ENCODE results near the gene TMEM198. TPM values are rescaled to one million over a fixed set of nuclear protein-coding genes. Genes with fewer than 3 reads are reported as not detected.

The TMEM198 gene
- total and polyA plus RNA-seq, 3 experiments from 2014 or later: 5.2 to 6.0 TPM; not detected in 1

DNA sequence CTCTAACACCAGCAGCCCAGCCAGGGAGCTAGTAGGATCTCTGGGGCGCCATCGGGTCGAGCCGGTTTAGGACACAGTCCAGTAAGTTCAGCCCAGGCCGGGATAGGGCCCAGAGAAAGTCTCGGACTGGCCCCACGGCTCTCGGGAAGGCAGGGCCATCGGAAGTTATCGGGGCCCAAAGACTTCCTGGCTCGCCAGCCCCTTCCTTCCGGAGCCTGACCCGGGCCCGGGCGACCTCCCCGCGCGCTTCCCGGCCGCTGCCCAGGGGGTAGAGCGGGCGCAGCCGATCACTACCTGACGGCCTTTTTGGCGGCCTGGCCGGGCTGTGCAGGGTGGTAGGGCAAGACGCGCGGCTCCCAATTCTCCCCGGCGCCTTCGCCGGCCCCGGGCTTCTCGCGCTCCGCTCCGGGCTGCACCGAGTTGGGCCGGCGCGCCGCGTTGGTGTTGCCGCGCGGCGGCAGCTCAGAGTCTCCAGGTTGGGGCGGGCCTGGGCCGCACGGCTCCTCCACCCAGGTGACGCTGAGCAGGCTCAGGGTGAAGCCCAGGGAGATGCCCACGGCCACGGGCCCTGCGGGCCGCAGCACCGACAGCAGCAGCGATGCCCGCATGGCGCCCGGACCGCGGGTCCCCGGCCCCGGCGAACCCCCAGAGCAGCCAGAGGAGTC, 765 bp upstream of the TMEM198 start:
- ChIA-PET CTCF (interaction anchor here (1.0 to 6.7 kb wide), 8 partner anchors 11 to 99 kb away, joined by 3 to 44 read pairs (median 4); a partner anchor contains a TSS), POLR2A (interaction anchor here (1.1 kb wide), 1 partner anchor 1956 kb away, joined by 4 read pairs; no protein-coding TSS in a partner anchor)
- H3K27me3 ChIP-seq (ENCODE audit: insufficient read depth, low read length, poor library complexity, severe bottlenecking): no peaks in the 10 kb centered on the region
- no peaks in the 10 kb centered on the region for H3K9me3 ChIP-seq (ENCODE audit: low read length)
- H3K4me3 ChIP-seq (ENCODE audit: low read length): peak overlapping the region; percentile 81
- H3K36me3 ChIP-seq (ENCODE audit: insufficient read depth, low read length): no peaks in the 10 kb centered on the region
- peaks cover 18% of the 10 kb centered on the region for H3K4me1 ChIP-seq (ENCODE audit: insufficient read depth, low read length)
- no peak for DNase-seq
- Mint-ChIP-seq H3K4me1 (peaks cover 22 to 30% (median 27%) of the 10 kb centered on the region in 3 donors), H3K27ac (peak overlapping the region; percentile 66 to 92 (median 80)), H3K36me3 (peaks cover 0 to 12% (median 2%) of the 10 kb centered on the region in 3 donors), H3K27me3 (peaks cover 4 to 7% of the 10 kb centered on the region in 2 donors), H3K4me3 (peak overlapping the region; percentile 81 to 94 (median 86)), H3K9me3 (no peaks in the 10 kb centered on the region)
- peak overlapping the region; percentile 69 for H3K27ac ChIP-seq (ENCODE audit: low read depth, low read length)

DNA sequence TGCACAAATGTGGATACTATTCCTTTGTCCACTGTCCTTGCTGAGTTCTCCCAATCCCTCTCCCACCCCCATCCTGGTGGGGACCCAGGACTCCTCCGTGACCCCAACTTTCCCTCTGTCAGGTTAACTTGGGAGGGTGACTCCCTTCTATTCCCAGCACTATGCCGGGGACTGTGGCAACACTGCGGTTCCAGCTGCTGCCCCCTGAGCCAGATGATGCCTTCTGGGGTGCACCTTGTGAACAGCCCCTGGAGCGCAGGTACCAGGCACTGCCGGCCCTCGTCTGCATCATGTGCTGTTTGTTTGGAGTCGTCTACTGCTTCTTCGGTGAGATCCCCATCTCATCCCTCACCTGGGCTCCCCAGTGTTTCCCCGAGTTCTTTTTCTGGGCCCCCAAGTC, 739 bp downstream of the TMEM198 start:
- Histone ChIP-seq H3K27me3 (ENCODE audit: insufficient read depth, low read length, poor library complexity, severe bottlenecking) (no peaks in the 10 kb centered on the region), H3K9me3 (ENCODE audit: low read length) (no peaks in the 10 kb centered on the region), H3K36me3 (ENCODE audit: insufficient read depth, low read length) (no peaks in the 10 kb centered on the region), H3K4me1 (ENCODE audit: insufficient read depth, low read length) (peaks cover 18% of the 10 kb centered on the region), H3K27ac (ENCODE audit: low read depth, low read length) (no peak overlapping the region), H3K4me3 (ENCODE audit: low read length) (no peak overlapping the region)
- no peaks in the 10 kb centered on the region for H3K9me3 Mint-ChIP-seq
- peak overlapping the region in 7 of 8 donors; percentile 64 to 90 (median 84) for H3K27ac Mint-ChIP-seq
- no peak for DNase-seq
- H3K4me3 Mint-ChIP-seq: peak overlapping the region; percentile 76 to 86 (median 81)
- H3K27me3 Mint-ChIP-seq: peaks cover 4 to 22% of the 10 kb centered on the region in 2 donors
- POLR2A ChIA-PET: interaction anchor here (0.8 kb wide), 1 partner anchor 237 kb away, joined by 3 read pairs; no protein-coding TSS in a partner anchor
- peaks cover 22 to 30% (median 27%) of the 10 kb centered on the region in 3 donors for H3K4me1 Mint-ChIP-seq
- H3K36me3 Mint-ChIP-seq: peaks cover 0 to 7% (median 2%) of the 10 kb centered on the region in 3 donors
- CTCF ChIA-PET: interaction anchor here (0.8 to 6.7 kb wide), 5 partner anchors 9 to 97 kb away, joined by 3 to 44 read pairs (median 12); no protein-coding TSS in a partner anchor

DNA sequence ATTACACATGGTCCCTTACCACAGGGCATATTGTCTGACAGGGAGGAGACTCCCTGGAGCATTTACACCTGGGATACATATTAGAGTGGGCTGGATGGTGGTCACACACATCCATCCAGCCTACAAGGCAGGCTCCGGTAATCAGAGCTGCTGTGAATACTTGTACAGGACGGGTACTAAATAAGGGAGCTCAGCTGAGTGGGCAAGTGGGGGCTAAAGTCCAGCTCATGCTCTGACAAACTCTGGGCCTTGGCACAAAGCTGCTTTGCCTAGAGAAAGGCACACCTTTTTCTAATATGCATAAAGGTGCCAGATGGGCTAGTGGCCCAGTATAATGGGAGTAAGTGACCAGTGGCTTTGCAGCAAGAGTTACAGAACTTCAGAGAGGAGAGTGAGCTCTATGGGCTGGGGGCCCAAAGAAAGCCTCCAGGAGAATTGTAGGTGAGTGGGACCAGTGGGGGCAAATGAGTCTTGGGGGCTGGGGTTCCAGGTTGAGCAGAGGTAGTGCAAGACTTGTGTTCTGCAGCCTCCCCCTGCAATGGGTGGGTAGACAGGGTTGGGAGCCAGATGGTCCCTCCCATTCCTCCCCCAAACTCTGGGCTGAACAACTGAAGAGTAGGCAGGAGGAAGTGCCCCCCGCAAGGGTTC, 1.6 kb downstream of the TMEM198 start:
- peak overlapping the region in 5 of 7 donors; percentile 76 to 85 (median 81) for H3K4me3 Mint-ChIP-seq
- peaks cover 10 to 29% of the 10 kb centered on the region in 2 donors for H3K27me3 Mint-ChIP-seq
- Histone ChIP-seq H3K36me3 (ENCODE audit: insufficient read depth, low read length) (no peaks in the 10 kb centered on the region), H3K9me3 (ENCODE audit: low read length) (no peaks in the 10 kb centered on the region), H3K4me1 (ENCODE audit: insufficient read depth, low read length) (peaks cover 18% of the 10 kb centered on the region), H3K4me3 (ENCODE audit: low read length) (no peak overlapping the region), H3K27me3 (ENCODE audit: insufficient read depth, low read length, poor library complexity, severe bottlenecking) (no peaks in the 10 kb centered on the region), H3K27ac (ENCODE audit: low read depth, low read length) (no peak overlapping the region)
- CTCF ChIA-PET: interaction anchor here (0.8 kb wide), 1 partner anchor 16 kb away, joined by 3 read pairs; no protein-coding TSS in a partner anchor
- H3K36me3 Mint-ChIP-seq: peaks cover 0 to 5% (median 2%) of the 10 kb centered on the region in 3 donors
- POLR2A ChIA-PET: interaction anchor here (0.8 kb wide), 1 partner anchor 237 kb away, joined by 3 read pairs; no protein-coding TSS in a partner anchor
- H3K9me3 Mint-ChIP-seq: no peaks in the 10 kb centered on the region
- peaks cover 22 to 30% (median 27%) of the 10 kb centered on the region in 3 donors for H3K4me1 Mint-ChIP-seq
- peak overlapping the region in 2 of 8 donors; percentile 73 to 85 for H3K27ac Mint-ChIP-seq
- no peak for DNase-seq

DNA sequence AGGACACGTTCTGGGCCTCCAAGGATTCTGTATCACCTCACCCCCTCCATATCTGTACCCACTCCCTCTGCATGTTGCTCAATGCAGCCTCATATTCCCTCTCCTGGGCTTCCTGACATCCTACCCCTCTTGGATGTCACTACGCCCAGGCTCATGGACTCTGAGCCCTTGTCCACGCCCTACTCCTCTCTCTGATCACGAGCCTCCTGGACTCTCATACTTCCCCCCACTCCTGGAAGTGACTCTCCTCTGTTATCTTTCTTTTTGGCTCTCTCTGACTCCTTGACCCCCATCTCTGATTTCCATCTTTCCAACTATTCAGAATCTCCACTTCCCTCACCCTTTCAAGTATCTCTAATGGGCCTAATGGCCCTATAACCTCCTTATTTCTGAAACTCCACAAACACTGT, 2.1 kb downstream of the TMEM198 start:
- ChIA-PET POLR2A (no interaction called here), CTCF (no interaction called here)
- peaks cover 23 to 31% (median 27%) of the 10 kb centered on the region in 3 donors for H3K4me1 Mint-ChIP-seq
- Histone ChIP-seq H3K9me3 (ENCODE audit: low read length) (no peaks in the 10 kb centered on the region), H3K27ac (ENCODE audit: low read depth, low read length) (no peak overlapping the region), H3K4me1 (ENCODE audit: insufficient read depth, low read length) (peaks cover 18% of the 10 kb centered on the region), H3K36me3 (ENCODE audit: insufficient read depth, low read length) (no peaks in the 10 kb centered on the region), H3K27me3 (ENCODE audit: insufficient read depth, low read length, poor library complexity, severe bottlenecking) (no peaks in the 10 kb centered on the region), H3K4me3 (ENCODE audit: low read length) (no peak overlapping the region)
- no peaks in the 10 kb centered on the region for H3K9me3 Mint-ChIP-seq
- peak overlapping the region in 2 of 7 donors; percentile 2 to 81 for H3K4me3 Mint-ChIP-seq
- H3K27me3 Mint-ChIP-seq: peaks cover 14 to 34% of the 10 kb centered on the region in 2 donors
- H3K27ac Mint-ChIP-seq: peak overlapping the region in 1 of 8 donors; percentile 73
- no peak for DNase-seq
- peaks cover 0 to 2% (median 2%) of the 10 kb centered on the region in 3 donors for H3K36me3 Mint-ChIP-seq

DNA sequence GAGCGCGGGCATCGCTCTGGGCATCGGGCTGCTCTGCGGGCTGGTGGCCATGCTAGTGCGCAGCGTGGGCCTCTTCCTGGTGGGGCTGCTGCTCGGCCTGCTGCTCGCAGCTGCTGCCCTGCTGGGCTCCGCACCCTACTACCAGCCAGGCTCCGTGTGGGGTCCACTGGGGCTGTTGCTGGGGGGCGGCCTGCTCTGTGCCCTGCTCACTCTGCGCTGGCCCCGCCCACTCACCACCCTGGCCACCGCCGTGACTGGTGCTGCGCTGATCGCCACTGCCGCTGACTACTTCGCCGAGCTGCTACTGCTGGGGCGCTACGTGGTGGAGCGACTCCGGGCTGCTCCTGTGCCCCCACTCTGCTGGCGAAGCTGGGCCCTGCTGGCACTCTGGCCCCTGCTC, 3.8 kb downstream of the TMEM198 start:
- peaks cover 10% of the 10 kb centered on the region for H3K27me3 ChIP-seq (ENCODE audit: insufficient read depth, low read length, poor library complexity, severe bottlenecking)
- no peaks in the 10 kb centered on the region for H3K9me3 ChIP-seq (ENCODE audit: low read length)
- POLR2A ChIA-PET: no interaction called here
- H3K27ac ChIP-seq (ENCODE audit: low read depth, low read length): no peak overlapping the region
- DNase-seq: no peak
- Mint-ChIP-seq H3K4me3 (no peak overlapping the region), H3K27ac (no peak overlapping the region), H3K27me3 (peaks cover 26 to 41% of the 10 kb centered on the region in 2 donors), H3K4me1 (peaks cover 13 to 23% (median 16%) of the 10 kb centered on the region in 3 donors), H3K9me3 (no peaks in the 10 kb centered on the region), H3K36me3 (no peaks in the 10 kb centered on the region)
- CTCF ChIA-PET: no interaction called here
- H3K4me3 ChIP-seq (ENCODE audit: low read length): no peak overlapping the region
- H3K4me1 ChIP-seq (ENCODE audit: insufficient read depth, low read length): peaks cover 3% of the 10 kb centered on the region
- no peaks in the 10 kb centered on the region for H3K36me3 ChIP-seq (ENCODE audit: insufficient read depth, low read length)

DNA sequence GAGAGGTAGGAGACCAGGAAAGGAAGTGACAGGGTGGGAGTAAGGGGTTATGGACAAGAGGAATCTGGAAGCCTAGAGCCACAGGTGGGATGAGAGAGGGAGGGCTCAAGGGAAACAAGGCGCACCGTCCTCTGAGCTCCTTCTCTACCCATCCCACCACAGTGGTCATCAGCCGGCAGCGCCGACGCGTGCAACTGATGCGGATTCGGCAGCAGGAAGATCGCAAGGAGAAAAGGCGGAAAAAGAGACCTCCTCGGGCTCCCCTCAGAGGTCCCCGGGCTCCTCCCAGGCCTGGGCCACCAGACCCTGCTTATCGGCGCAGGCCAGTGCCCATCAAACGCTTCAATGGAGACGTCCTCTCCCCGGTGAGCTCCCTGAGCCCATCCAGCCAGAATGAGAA, 5.2 kb downstream of the TMEM198 start:
- Mint-ChIP-seq H3K4me1 (peaks cover 10 to 26% (median 18%) of the 10 kb centered on the region in 3 donors), H3K36me3 (no peaks in the 10 kb centered on the region), H3K27ac (no peak overlapping the region), H3K27me3 (peaks cover 37 to 51% of the 10 kb centered on the region in 2 donors), H3K4me3 (peak overlapping the region in 1 of 7 donors; percentile 35), H3K9me3 (no peaks in the 10 kb centered on the region)
- POLR2A ChIA-PET: no interaction called here
- peaks cover 23% of the 10 kb centered on the region for H3K27me3 ChIP-seq (ENCODE audit: insufficient read depth, low read length, poor library complexity, severe bottlenecking)
- DNase-seq: no peak
- no peaks in the 10 kb centered on the region for H3K9me3 ChIP-seq (ENCODE audit: low read length)
- no peak overlapping the region for H3K4me3 ChIP-seq (ENCODE audit: low read length)
- no peaks in the 10 kb centered on the region for H3K36me3 ChIP-seq (ENCODE audit: insufficient read depth, low read length)
- CTCF ChIA-PET: interaction anchor here (0.8 to 1.5 kb wide), 4 partner anchors 11 to 94 kb away, joined by 3 to 5 read pairs (median 4); partner anchors contain the start of gene STK11IP
- H3K27ac ChIP-seq (ENCODE audit: low read depth, low read length): no peak overlapping the region
- peaks cover 7% of the 10 kb centered on the region for H3K4me1 ChIP-seq (ENCODE audit: insufficient read depth, low read length)

DNA sequence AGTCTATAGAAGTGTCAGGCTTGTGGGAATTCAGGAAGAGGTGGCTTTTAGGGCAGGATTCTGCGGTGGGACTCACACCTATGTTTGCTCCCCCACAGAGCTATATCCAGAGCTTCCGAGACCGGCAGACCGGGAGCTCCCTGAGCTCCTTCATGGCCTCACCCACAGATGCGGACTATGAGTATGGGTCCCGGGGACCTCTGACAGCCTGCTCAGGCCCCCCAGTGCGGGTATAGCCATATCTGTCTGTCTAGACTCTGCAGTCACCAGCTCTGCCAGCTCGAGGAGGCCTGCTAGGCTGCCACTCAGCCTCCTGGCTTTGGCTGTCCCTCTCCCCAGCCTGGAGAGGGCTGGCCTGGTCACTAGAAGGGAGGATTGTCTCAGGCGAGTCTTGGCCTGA, 5.8 kb downstream of the TMEM198 start:
- peaks cover 26% of the 10 kb centered on the region for H3K27me3 ChIP-seq (ENCODE audit: insufficient read depth, low read length, poor library complexity, severe bottlenecking)
- POLR2A ChIA-PET: no interaction called here

More for the DNA sequence above, 5.8 kb downstream of the TMEM198 start:
- Mint-ChIP-seq H3K27ac (no peak overlapping the region), H3K4me3 (no peak overlapping the region), H3K4me1 (peaks cover 4 to 20% (median 12%) of the 10 kb centered on the region in 3 donors), H3K36me3 (no peaks in the 10 kb centered on the region), H3K9me3 (no peaks in the 10 kb centered on the region), H3K27me3 (peaks cover 37 to 57% of the 10 kb centered on the region in 2 donors)
- Histone ChIP-seq H3K9me3 (ENCODE audit: low read length) (no peaks in the 10 kb centered on the region), H3K4me1 (ENCODE audit: insufficient read depth, low read length) (peaks cover 7% of the 10 kb centered on the region), H3K4me3 (ENCODE audit: low read length) (no peak overlapping the region), H3K27ac (ENCODE audit: low read depth, low read length) (no peak overlapping the region), H3K36me3 (ENCODE audit: insufficient read depth, low read length) (no peaks in the 10 kb centered on the region)
- CTCF ChIA-PET: interaction anchor here (0.8 to 1.5 kb wide), 3 partner anchors 10 to 93 kb away, joined by 3 to 5 read pairs (median 4); no protein-coding TSS in a partner anchor
- DNase-seq: no peak

All from CD8-positive, alpha-beta memory T cell (primary cell).